MCF 10A (cell line): ENCODE data around the gene FARSA. TPM values are rescaled to one million over a fixed set of nuclear protein-coding genes. Genes with fewer than 3 reads are reported as not detected.
"Not testable (repeated sequence)": the region's sequence is repeated elsewhere in the genome, so short reads cannot be mapped to it uniquely, and the experiment has no call there.

Experiments used
- BruUV-seq: library from RNA; stranded (reverse); fragments of 400-500 nt; replicated peaks from 2 replicates; lab custom pipeline; 2021; lab: Mats Ljungman, UMichigan
- CTCF ChIA-PET: fragments of 300-600 bp; sonication (Branson Sonifier 250); formaldehyde crosslinking; extraction: SDS; loops from one replicate; lab custom pipeline; 2021; ENCODE audit warnings: antibody characterized with exemption, inconsistent platforms; lab: Yijun Ruan, JAX
- POLR2A ChIA-PET: fragments of 300-600, 350-650 bp; sonication (Branson Sonifier 250); formaldehyde crosslinking; extraction: SDS; loops from one replicate; lab custom pipeline; 2020; ENCODE audit warnings: antibody characterized with exemption, inconsistent platforms; lab: Yijun Ruan, JAX
- DNase-seq: peaks from one replicate; pipeline ENCODE4 v3.0.0-alpha.2; 2018; ENCODE audit not compliant: unreplicated experiment
- H3K27ac Mint-ChIP-seq: one replicate; pipeline ENCODE4 v1.8.0; 2022; ENCODE audit warnings: mild to moderate bottlenecking, low read depth, mixed read lengths; ENCODE audit not compliant: unreplicated experiment
- H3K27me3 Mint-ChIP-seq: one replicate; pipeline ENCODE4 v1.8.0; 2022; ENCODE audit warnings: mixed read lengths; ENCODE audit not compliant: insufficient read depth, unreplicated experiment
- H3K36me3 Mint-ChIP-seq: one replicate; pipeline ENCODE4 v1.8.0; 2022; ENCODE audit warnings: mild to moderate bottlenecking, moderate library complexity, mixed read lengths; ENCODE audit not compliant: insufficient read depth, unreplicated experiment
- H3K4me1 Mint-ChIP-seq: one replicate; pipeline ENCODE4 v1.8.0; 2022; ENCODE audit warnings: mixed read lengths; ENCODE audit not compliant: insufficient read depth, unreplicated experiment
- H3K4me3 Mint-ChIP-seq: one replicate; pipeline ENCODE4 v1.8.0; 2022; ENCODE audit warnings: mild to moderate bottlenecking, moderate library complexity, mixed read lengths; ENCODE audit not compliant: unreplicated experiment
- H3K9me3 Mint-ChIP-seq: one replicate; pipeline ENCODE4 v1.8.0; 2022; ENCODE audit warnings: mixed read lengths; ENCODE audit not compliant: unreplicated experiment
- CTCF ChIP-seq: fragments of 200-600 bp; IDR thresholded peaks from one replicate; pipeline ENCODE4 v1.8.0; 2022; ENCODE audit warnings: antibody characterized with exemption, mild to moderate bottlenecking; ENCODE audit not compliant: unreplicated experiment
- intact Hi-C: fragments of 100-400 bp; cut with micrococcal nuclease; formaldehyde crosslinking; loops from 2 replicates; pipeline ENCODE4 v1.14.1; 2022
- total RNA-seq: library from RNA; stranded (reverse); gene quantifications from 2 replicates; pipeline ENCODE4 v1.2.3, GENCODE V29; 2022

The FARSA gene
- total RNA-seq, 1 experiment from 2014 or later, result 107 TPM

GRCh38 chr19:12918253-12918652 is 15.3 kb downstream of the FARSA start:
- no peak for DNase-seq
- POLR2A ChIA-PET, result interaction anchor here (0.7 kb wide), 1 partner anchor 35 kb away, joined by 5 read pairs; no protein-coding TSS in a partner anchor
- Mint-ChIP-seq H3K9me3 (no peaks in the 10 kb centered on the region), H3K4me1 (peaks cover 6% of the 10 kb centered on the region), H3K27ac (no peak overlapping the region), H3K4me3 (no peak overlapping the region), H3K27me3 (no peaks in the 10 kb centered on the region), H3K36me3 (peaks cover 46% of the 10 kb centered on the region)
- no peak for TF ChIP-seq CTCF
- CTCF ChIA-PET, result interaction anchor here (0.7 kb wide), 2 partner anchors 21 to 109 kb away, joined by 3 to 4 read pairs; no protein-coding TSS in a partner anchor
- intact Hi-C loops, result no loop called here
- BruUV-seq, result no TSS peak

GRCh38 chr19:12915860-12916259 is 17.7 kb downstream of the FARSA start:
- H3K27ac Mint-ChIP-seq, DNase-seq, H3K9me3 Mint-ChIP-seq, intact Hi-C loops, BruUV-seq, H3K27me3 Mint-ChIP-seq, H3K4me1 Mint-ChIP-seq, H3K4me3 Mint-ChIP-seq: not testable (repeated sequence)
- peaks cover 25% of the 10 kb centered on the region for H3K36me3 Mint-ChIP-seq
- ChIA-PET CTCF (interaction anchor here (0.7 to 0.8 kb wide), 3 partner anchors 18 to 792 kb away, joined by 3 to 5 read pairs (median 4); no protein-coding TSS in a partner anchor), POLR2A (interaction anchor here (0.6 to 1.4 kb wide), 2 partner anchors 17 to 36 kb away, joined by 3 read pairs; no protein-coding TSS in a partner anchor)

- Mint-ChIP-seq H3K36me3 (peaks cover 9% of the 10 kb centered on the region), H3K4me1 (peaks cover 3% of the 10 kb centered on the region), H3K4me3 (no peak overlapping the region), H3K9me3 (no peaks in the 10 kb centered on the region), H3K27me3 (no peaks in the 10 kb centered on the region), H3K27ac (no peak overlapping the region)
- intact Hi-C loops, result no loop called here
- TF ChIP-seq CTCF, result no peak
- BruUV-seq, result no TSS peak
- no peak for DNase-seq
- CTCF ChIA-PET, result interaction anchor here (0.8 kb wide), 1 partner anchor 13 kb away, joined by 3 read pairs; no protein-coding TSS in a partner anchor
- POLR2A ChIA-PET, result interaction anchor here (0.7 kb wide), 1 partner anchor 32 kb away, joined by 3 read pairs; no protein-coding TSS in a partner anchor
Measured at GRCh38 chr19:12913851-12914690, 19.4 kb downstream of the FARSA start.

- DNase-seq, result no peak
- ChIA-PET CTCF (no interaction called here), POLR2A (interaction anchor here (0.7 kb wide), 4 partner anchors 9 to 1110 kb away, joined by 3 to 4 read pairs (median 4); no protein-coding TSS in a partner anchor)
- Mint-ChIP-seq H3K36me3 (no peaks in the 10 kb centered on the region), H3K9me3 (no peaks in the 10 kb centered on the region), H3K27ac (no peak overlapping the region), H3K4me1 (no peaks in the 10 kb centered on the region), H3K27me3 (no peaks in the 10 kb centered on the region), H3K4me3 (no peak overlapping the region)
- no peak for TF ChIP-seq CTCF
- no TSS peak for BruUV-seq
- intact Hi-C loops, result no loop called here
Measured at GRCh38 chr19:12913011-12913561, 20.4 kb downstream of the FARSA start.
